GM08714 (cell line): Measurements from ENCODE around the gene NXPH4.

ENCODE experiments used
- H3K4me3 ChIP-seq: fragments of 200-500 bp; sonication (Bioruptor generic); 2 replicates; pipeline ENCODE4 v1.5.1; 2014; ENCODE audit warnings: mild to moderate bottlenecking, low read length, inconsistent platforms
- ZNF274 ChIP-seq: IDR thresholded peaks from 2 replicates; pipeline ENCODE4 v1.6.1; 2012; ENCODE audit warnings: mild to moderate bottlenecking, low read depth, low read length

Gene NXPH4

DNA sequence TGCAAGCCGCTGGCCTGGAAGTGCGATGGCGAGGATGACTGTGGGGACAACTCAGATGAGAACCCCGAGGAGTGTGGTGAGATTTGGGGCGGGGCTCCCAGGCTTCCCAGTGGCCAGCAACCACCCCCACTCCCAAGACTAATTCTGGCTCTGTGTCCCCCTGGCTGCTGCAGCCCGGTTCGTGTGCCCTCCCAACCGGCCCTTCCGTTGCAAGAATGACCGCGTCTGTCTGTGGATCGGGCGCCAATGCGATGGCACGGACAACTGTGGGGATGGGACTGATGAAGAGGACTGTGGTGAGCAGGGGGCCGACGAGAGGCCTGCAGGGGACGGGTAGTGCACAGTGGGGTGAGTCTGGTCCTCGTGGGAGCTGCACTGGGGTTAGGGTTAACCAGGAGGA is 12.1 kb upstream of the NXPH4 start:
- no peak for TF ChIP-seq ZNF274

DNA sequence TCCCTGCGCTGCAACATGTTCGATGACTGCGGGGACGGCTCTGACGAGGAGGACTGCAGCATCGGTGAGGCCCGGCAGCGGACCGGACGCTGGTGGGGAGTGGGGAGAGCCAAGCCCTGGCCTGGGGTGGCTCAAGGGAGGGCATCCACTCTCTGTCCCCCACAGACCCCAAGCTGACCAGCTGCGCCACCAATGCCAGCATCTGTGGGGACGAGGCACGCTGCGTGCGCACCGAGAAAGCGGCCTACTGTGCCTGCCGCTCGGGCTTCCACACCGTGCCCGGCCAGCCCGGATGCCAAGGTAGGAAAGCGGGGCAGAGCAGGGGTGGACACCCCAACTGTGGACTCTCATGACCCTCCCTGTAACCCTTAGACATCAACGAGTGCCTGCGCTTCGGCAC is 11.4 kb upstream of the NXPH4 start:
- no peak overlapping the region for H3K4me3 ChIP-seq
- no peak for TF ChIP-seq ZNF274

More for the DNA sequence above, 12.1 kb upstream of the NXPH4 start:
- no peak overlapping the region for H3K4me3 ChIP-seq

DNA sequence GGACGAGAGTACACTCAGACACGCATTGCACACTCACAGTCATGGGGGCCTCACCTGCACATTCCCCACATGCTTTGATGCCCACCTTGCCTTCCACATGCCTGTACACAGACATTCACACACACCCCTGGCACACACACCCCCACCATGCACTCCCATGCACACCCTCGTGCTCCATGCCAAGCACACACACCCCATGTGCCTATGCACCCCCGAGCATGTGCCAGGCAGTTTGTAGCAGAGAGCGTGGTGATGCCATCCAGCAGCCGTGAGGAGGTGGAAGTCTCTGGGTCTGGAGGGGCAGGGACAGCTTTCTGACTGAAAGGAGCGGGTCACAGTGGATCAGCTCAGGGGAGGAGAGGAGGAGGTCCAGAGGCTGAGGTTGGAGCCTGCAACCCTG is 10.7 kb upstream of the NXPH4 start:
- no peak overlapping the region for H3K4me3 ChIP-seq
- TF ChIP-seq ZNF274, result no peak

DNA sequence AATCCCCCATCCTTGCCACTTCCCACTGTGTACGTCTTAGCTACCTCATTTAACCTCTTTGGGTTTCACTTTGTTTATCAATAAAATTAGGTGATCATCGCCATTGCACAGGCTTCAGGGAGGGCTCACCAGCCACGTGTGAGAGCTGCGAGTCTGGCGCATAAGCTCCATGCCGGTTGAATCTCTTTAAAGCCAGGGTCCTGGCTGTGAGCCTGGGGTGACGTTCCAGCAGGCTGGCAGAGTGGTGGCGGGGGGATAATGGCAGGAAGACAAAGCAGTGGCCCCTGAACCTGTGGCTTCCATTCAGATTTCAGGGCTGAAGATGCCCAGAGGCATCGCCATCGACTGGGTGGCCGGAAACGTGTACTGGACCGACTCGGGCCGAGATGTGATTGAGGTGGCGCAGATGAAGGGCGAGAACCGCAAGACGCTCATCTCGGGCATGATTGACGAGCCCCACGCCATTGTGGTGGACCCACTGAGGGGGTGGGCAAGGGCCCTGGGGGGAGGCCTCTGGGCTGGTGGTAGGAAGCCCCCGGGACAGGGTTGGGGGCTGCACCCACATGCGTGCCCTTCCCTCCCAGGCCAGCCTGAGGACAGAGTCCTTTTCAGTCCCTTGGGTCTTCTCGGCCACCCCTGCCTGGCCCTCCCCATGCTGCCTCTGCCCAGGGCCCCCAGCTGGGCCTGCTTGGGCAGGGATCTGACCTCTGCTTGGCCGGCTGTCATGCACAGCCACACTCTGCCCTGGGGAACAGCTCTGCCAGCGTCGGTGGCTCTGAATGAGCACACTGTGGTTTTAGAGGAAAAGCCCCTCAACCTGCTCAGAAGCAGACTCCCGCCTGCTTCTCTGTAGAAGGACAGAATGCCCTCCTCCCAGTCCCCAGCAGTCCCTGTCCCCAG is 8.6 kb upstream of the NXPH4 start:
- H3K4me3 ChIP-seq, result no peak overlapping the region
- no peak for TF ChIP-seq ZNF274

DNA sequence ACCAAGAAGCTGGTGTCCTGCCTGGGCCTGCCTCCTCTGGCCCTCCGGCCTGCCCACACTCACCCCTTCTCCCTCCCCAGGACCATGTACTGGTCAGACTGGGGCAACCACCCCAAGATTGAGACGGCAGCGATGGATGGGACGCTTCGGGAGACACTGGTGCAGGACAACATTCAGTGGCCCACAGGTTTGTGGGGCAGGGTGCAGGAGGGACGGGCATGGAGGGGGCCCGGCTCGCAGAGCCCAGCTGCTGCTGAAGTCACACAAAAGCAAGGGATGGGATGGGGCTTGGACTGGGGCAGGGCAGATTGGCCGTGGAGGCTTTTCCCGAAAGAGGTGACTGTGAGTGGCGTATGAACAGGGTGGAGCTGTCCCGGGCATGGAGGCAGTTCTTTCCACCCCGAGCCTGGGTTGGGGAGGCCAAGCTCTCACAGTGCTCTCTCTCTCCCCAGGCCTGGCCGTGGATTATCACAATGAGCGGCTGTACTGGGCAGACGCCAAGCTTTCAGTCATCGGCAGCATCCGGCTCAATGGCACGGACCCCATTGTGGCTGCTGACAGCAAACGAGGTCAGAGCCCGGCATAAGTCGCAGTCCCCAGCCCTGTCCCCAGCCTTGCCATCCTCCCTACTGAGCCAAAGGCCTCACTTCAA is 7.8 kb upstream of the NXPH4 start:
- no peak overlapping the region for H3K4me3 ChIP-seq
- no peak for TF ChIP-seq ZNF274

DNA sequence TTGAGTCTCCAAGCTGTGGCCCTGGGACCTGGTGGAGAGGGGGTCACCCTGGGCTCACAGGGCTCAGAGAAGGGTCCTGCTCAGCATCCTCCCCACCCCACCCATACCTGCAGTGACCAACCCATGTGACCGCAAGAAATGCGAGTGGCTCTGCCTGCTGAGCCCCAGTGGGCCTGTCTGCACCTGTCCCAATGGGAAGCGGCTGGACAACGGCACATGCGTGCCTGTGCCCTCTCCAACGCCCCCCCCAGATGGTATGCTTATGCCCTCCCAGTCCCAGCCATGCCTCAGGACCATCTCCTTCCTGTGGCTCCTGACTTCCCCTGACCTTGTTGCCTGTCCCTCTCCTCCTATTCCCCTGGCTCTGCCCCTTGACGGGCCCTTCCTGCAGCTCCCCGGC is 6.7 kb upstream of the NXPH4 start:
- no peak for TF ChIP-seq ZNF274
- H3K4me3 ChIP-seq, result no peak overlapping the region

DNA sequence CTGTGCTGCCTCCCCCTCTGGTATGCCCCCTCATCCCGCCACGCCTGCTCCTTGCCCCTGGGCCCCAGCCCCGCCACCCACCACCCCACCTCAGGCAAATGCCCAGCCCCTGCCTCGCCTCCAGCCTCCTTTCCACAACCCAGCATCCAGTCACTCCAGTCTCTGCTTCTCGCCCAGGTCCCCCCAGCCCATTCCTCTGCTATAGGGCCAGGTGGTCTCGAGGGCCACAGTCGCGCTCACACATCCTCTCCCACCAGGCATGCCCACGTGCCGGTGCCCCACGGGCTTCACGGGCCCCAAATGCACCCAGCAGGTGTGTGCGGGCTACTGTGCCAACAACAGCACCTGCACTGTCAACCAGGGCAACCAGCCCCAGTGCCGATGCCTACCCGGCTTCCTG is 6.1 kb upstream of the NXPH4 start:
- TF ChIP-seq ZNF274, result no peak
- no peak overlapping the region for H3K4me3 ChIP-seq

DNA sequence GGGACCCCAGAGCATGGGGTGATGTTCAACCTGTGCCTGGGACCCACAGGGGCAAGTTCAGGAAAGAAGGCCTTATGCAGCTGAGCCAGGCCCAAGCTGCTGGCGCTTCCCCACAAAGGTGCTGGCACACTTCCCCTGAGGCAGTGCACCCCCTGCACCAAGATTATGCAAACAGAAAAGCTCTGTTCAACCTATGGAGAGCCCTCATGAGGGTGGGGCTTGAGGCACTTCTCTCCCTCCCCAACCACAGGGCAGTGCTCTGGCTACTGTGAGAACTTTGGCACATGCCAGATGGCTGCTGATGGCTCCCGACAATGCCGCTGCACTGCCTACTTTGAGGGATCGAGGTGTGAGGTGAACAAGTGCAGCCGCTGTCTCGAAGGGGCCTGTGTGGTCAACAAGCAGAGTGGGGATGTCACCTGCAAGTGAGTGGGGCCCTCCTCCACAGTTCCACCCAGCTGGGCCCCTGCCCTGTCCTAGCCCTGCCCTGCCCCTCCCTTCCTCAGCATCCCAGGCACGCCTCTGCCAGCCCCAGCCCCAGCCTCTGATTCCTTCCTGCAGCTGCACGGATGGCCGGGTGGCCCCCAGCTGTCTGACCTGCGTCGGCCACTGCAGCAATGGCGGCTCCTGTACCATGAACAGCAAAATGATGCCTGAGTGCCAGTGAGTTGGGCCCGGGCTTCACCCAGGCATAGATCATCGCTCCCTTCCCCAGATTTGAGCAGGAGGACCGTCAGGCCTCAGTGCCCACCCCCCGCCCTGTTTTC is 5.5 kb upstream of the NXPH4 start:
- TF ChIP-seq ZNF274, result no peak
- H3K4me3 ChIP-seq, result no peak overlapping the region

DNA sequence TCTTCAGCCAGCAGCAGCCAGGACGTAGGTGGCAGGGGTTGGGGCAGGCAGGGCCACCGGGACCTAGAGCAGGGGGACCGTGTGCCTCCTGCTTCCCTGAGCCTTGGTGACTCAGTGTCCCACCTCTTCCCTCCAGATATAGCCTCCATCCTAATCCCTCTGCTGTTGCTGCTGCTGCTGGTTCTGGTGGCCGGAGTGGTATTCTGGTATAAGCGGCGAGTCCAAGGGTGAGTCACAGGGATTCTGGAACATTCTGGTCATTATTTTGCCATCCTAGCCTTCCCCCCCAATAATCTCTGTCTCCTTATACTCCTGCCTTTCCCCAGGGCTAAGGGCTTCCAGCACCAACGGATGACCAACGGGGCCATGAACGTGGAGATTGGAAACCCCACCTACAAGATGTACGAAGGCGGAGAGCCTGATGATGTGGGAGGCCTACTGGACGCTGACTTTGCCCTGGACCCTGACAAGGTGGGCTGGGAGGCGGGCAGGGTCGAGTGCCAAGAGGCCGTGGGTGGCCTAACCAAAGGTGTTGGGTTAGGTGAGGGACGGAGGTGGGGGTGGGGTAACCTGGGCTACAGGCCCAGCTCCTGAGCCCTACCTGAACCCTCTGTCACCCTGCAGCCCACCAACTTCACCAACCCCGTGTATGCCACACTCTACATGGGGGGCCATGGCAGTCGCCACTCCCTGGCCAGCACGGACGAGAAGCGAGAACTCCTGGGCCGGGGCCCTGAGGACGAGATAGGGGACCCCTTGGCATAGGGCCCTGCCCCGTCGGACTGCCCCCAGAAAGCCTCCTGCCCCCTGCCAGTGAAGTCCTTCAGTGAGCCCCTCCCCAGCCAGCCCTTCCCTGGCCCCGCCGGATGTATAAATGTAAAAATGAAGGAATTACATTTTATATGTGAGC is 4.5 kb upstream of the NXPH4 start:
- TF ChIP-seq ZNF274, result no peak
- no peak overlapping the region for H3K4me3 ChIP-seq

DNA sequence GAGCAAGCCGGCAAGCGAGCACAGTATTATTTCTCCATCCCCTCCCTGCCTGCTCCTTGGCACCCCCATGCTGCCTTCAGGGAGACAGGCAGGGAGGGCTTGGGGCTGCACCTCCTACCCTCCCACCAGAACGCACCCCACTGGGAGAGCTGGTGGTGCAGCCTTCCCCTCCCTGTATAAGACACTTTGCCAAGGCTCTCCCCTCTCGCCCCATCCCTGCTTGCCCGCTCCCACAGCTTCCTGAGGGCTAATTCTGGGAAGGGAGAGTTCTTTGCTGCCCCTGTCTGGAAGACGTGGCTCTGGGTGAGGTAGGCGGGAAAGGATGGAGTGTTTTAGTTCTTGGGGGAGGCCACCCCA is 3.9 kb upstream of the NXPH4 start:
- H3K4me3 ChIP-seq, result no peak overlapping the region
- TF ChIP-seq ZNF274, result no peak

DNA sequence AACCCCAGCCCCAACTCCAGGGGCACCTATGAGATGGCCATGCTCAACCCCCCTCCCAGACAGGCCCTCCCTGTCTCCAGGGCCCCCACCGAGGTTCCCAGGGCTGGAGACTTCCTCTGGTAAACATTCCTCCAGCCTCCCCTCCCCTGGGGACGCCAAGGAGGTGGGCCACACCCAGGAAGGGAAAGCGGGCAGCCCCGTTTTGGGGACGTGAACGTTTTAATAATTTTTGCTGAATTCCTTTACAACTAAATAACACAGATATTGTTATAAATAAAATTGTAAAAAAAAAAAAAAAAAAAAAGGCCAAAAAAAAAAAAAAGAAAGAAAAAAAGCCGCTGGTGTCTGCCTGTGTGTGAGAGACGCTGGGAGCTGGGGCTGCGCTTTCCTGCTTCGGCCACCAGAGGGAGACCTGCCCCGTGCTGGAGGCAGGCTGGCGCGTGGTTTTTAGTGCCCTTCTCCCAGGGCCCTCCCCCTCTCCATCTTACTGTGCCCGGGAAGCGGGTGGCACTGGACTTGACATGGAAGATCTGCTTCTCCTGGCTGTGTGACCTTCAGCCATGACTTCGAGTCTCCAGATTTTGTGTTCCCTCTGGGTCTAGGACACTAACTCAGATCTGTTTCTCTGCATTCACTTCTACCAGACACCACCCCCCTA is 3.4 kb upstream of the NXPH4 start:
- no peak for TF ChIP-seq ZNF274
- H3K4me3 ChIP-seq, result no peak overlapping the region

DNA sequence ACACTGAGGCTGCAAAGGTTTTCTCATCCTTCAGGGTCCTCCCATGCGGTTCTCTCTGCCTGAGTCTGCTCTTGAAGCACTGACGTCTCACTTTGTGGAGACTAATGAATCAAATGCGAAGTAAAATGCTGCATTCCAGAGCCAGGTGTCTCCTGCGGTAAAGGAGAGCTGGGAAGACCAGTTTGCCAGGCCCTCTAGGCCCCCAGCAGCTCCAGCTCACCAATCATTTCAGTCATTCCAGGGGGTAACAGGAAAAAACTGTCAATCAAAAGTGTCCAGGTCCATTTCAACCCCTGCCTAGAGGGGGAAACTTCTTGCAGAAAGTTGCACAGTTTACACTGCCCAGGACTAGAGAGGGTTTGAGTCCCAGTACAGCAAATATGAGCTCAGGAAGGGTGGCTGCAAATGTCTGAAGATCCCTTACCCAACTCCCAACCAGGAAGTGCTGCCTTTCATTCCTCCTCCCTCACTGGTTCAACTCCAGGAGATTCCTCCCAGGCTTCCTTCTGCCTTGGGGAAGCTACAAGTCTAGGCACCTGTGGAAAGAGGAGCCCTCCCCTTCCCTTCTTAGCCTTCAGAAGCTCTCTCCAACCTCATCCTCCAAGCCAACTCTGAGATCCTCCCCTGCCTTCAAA is 2.7 kb upstream of the NXPH4 start:
- TF ChIP-seq ZNF274, result no peak
- no peak overlapping the region for H3K4me3 ChIP-seq

DNA sequence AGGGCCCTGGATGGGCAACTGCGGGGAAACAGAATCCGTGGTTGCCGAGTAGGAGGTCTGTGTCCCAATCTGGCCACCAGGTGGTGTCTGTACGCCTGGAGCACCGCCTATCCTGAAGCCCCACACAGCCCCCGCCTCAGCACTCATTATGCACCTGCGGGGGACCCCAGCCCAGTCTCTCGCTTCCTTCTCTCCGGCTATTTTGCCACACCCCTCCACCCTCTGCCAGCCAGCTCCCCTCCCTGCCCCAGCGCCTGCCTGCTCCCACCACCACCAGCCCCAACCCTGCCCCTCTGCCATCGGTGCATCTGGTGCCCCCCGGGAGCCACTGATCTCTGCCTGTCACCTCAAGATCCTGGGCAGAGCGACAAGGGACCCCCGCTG is 2.2 kb upstream of the NXPH4 start:
- no peak for TF ChIP-seq ZNF274

More for the DNA sequence above, 2.2 kb upstream of the NXPH4 start:
- H3K4me3 ChIP-seq, result no peak overlapping the region
